ENCODE measurements around the gene IPMK. TPM values are rescaled to one million over a fixed set of nuclear protein-coding genes. Genes with fewer than 3 reads are reported as not detected.

IPMK gene
- total and polyA plus RNA-seq, 2 of the 8 experiments (the other 6 are each of a cell fraction or from before 2014, with no cell fraction given): 1.3 to 7.8 TPM

- no peak for TF ChIP-seq TBP (IDR thresholded peaks at IDR 0.05; ENCODE audit: low read depth, low read length)
- TF ChIP-seq JUND (IDR thresholded peaks at IDR 0.05; ENCODE audit: low read length): no peak
- no peak for TF ChIP-seq ASH2L (IDR thresholded peaks at IDR 0.05; ENCODE audit: low read length)
- no peak for TF ChIP-seq E2F6 (IDR thresholded peaks at IDR 0.05)
- no peak for TF ChIP-seq SIN3A (conservative IDR thresholded peaks at IDR 0.05 in 1 of 2, IDR thresholded peaks at IDR 0.05 in 1 of 2; ENCODE audit: low read depth in 1 of 2, low read length in 2 of 2)
- no peak for TF ChIP-seq CBX8 (IDR thresholded peaks at IDR 0.05; ENCODE audit: borderline replicate concordance, low read depth, low read length)
- TF ChIP-seq CTCF (IDR thresholded peaks at IDR 0.05; ENCODE audit: control extremely low read depth in 1 of 3, insufficient read depth in 1 of 3, low read depth in 1 of 3, low read length in 3 of 3): no peak
- no peak for TF ChIP-seq KDM1A (IDR thresholded peaks at IDR 0.05; ENCODE audit: borderline replicate concordance, low read length)
- TF ChIP-seq GTF2F1 (IDR thresholded peaks at IDR 0.05; ENCODE audit: borderline replicate concordance, low read depth, low read length): no peak
- Histone ChIP-seq H3K23me2 (ENCODE audit: low read depth, low read length) (no peaks in the 10 kb centered on the region), H2BK5ac (ENCODE audit: low read depth, low read length) (no peak overlapping the region), H3K56ac (replicated peaks; ENCODE audit: insufficient read length, low read depth, low read length) (no peak overlapping the region), H3K36me3 (ENCODE audit: control insufficient read depth in 2 of 4, insufficient read depth in 4 of 4, low read length in 3 of 4) (0 out of 8 replicates have a peak, but pooled peaks cover 0 to 5% (median 0%) of the 10 kb centered on the region in 4 experiments), H3K4me2 (ENCODE audit: insufficient read depth in 1 of 2, low read depth in 2 of 2, low read length in 2 of 2) (no peak overlapping the region), H2BK120ac (replicated peaks; ENCODE audit: low read depth, low read length) (no peak overlapping the region), H2BK12ac (ENCODE audit: low read depth, low read length) (no peak overlapping the region), H3K79me1 (ENCODE audit: low read depth, low read length) (no peaks in the 10 kb centered on the region), H3K4ac (replicated peaks; ENCODE audit: insufficient read length, low read depth, low read length) (no peak overlapping the region), H4K91ac (replicated peaks; ENCODE audit: insufficient read length, low read length) (no peak overlapping the region), H2AK5ac (ENCODE audit: low read depth, low read length) (no peak overlapping the region), H3K4me3 (ENCODE audit: extremely low read depth in 1 of 4, insufficient read depth in 2 of 4, low read depth in 3 of 4, low read length in 4 of 4) (no peak overlapping the region), H2AFZ (ENCODE audit: low read length) (no peak overlapping the region), H3K9ac (replicated peaks in 1 of 4; ENCODE audit: extremely low read depth in 1 of 4, low read depth in 3 of 4, low read length in 3 of 4) (no peak overlapping the region), H3K27ac (ENCODE audit: low read depth, low read length) (no peak overlapping the region), H3K4me1 (replicated peaks in 1 of 4; ENCODE audit: control insufficient read depth in 3 of 4, insufficient read depth in 4 of 4, low read length in 3 of 4) (peaks cover 0 to 7% (median 4%) of the 10 kb centered on the region in 4 experiments; a peak in 2 of 7 replicates), H3K27me3 (replicated peaks in 1 of 4; ENCODE audit: control insufficient read depth in 3 of 4, extremely low read depth in 1 of 4, insufficient read depth in 3 of 4, low read length in 3 of 4) (no peaks in the 10 kb centered on the region), H3K14ac (ENCODE audit: insufficient read length) (no peak overlapping the region), H4K5ac (ENCODE audit: insufficient read length, low read depth, low read length) (no peak overlapping the region), H4K20me1 (replicated peaks in 1 of 2; ENCODE audit: control insufficient read depth in 1 of 2, insufficient read depth in 2 of 2, low read length in 2 of 2) (no peaks in the 10 kb centered on the region), H2BK15ac (ENCODE audit: low read length) (no peak overlapping the region), H4K8ac (ENCODE audit: extremely low read depth, insufficient read depth, low read length) (no peak overlapping the region), H2BK20ac (ENCODE audit: low read length) (no peak overlapping the region), H3K9me3 (ENCODE audit: insufficient read depth in 2 of 2, low read depth in 1 of 2, low read length in 1 of 2) (no peaks in the 10 kb centered on the region), H3K79me2 (ENCODE audit: control insufficient read depth in 1 of 2, insufficient read depth in 2 of 2, low read length in 2 of 2) (peaks cover 0 to 8% of the 10 kb centered on the region in 2 experiments; a peak in 2 of 4 replicates), H3K23ac (ENCODE audit: insufficient read length) (no peak overlapping the region), H3K18ac (ENCODE audit: extremely low read depth, low read length) (no peak overlapping the region)
- no peak for FAIRE-seq
- WGBS, 2 experiments (ENCODE audit: extremely low coverage in 1 of 2, insufficient coverage in 1 of 2, insufficient read length in 1 of 2, insufficient replicate concordance in 2 of 2, low coverage in 1 of 2, low lambda C conversion rate in 2 of 2, missing lambda C conversion rate in 1 of 2): 88% methylated on average over 3 of the region's 3 CpGs; no CpG with 5 or more reads in 1 of the 2 experiments
- ChIA-PET CTCF (ENCODE audit: partially characterized antibody) (interaction anchor here (1.6 kb wide), 1 partner anchor 12 kb away, joined by 5 read pairs; no protein-coding TSS in a partner anchor), POLR2A (ENCODE audit: partially characterized antibody) (no interaction called here)
- no peak for DNase-seq (ENCODE audit: low read depth in 1 of 2, low spot score in 2 of 2)
Measured at GRCh38 chr10:58237014-58237834, 30.5 kb downstream of the IPMK start.

Measured in H1 (cell line).